Hepatocyte (in vitro differentiated cells): Measurements from ENCODE around the gene TUBAL3. TPM values are rescaled to one million over a fixed set of nuclear protein-coding genes. Genes with fewer than 3 reads are reported as not detected.
"Not testable (repeated sequence)": the region's sequence is repeated elsewhere in the genome, so short reads cannot be mapped to it uniquely, and the experiment has no call there.

Experiments used
- DNase-seq: peaks from one replicate; pipeline ENCODE4 v3.0.0-alpha.2; 2016; ENCODE audit warnings: low spot score
- H2AFZ ChIP-seq: fragments of 200-600 bp; sonication (generic); 2 replicates; pipeline ENCODE4 v1.6.0; 2016; ENCODE audit warnings: antibody characterized with exemption, mild to moderate bottlenecking
- H3K27ac ChIP-seq: fragments of 200-600 bp; sonication (generic); 2 replicates; pipeline ENCODE4 v1.5.1; 2016; ENCODE audit warnings: mild to moderate bottlenecking
- H3K27me3 ChIP-seq: fragments of 200-600 bp; sonication (generic); 2 replicates; pipeline ENCODE4 v1.6.1; 2016
- H3K36me3 ChIP-seq: fragments of 200-600 bp; sonication (generic); replicated peaks from 2 replicates; pipeline ENCODE4 v1.5.1; 2016; ENCODE audit warnings: low read depth; ENCODE audit not compliant: insufficient read depth
- H3K4me1 ChIP-seq: fragments of 200-600 bp; sonication (generic); 2 replicates; pipeline ENCODE4 v1.5.1; 2016; ENCODE audit warnings: mild to moderate bottlenecking, moderate library complexity; ENCODE audit not compliant: insufficient read depth
- H3K4me2 ChIP-seq: fragments of 200-600 bp; sonication (generic); 2 replicates; pipeline ENCODE4 v1.6.0; 2016
- H3K4me3 ChIP-seq: fragments of 200-600 bp; sonication (generic); 2 replicates; pipeline ENCODE4 v1.5.1; 2016; ENCODE audit warnings: mild to moderate bottlenecking
- H3K79me2 ChIP-seq: fragments of 200-600 bp; sonication (generic); 2 replicates; pipeline ENCODE4 v1.6.0; 2017; ENCODE audit warnings: mild to moderate bottlenecking
- H3K9me2 ChIP-seq: fragments of 200-600 bp; sonication (generic); replicated peaks from 2 replicates; pipeline ENCODE4 v1.6.0; 2017; ENCODE audit warnings: mild to moderate bottlenecking; ENCODE audit not compliant: insufficient read depth
- H3K9me3 ChIP-seq: fragments of 200-600 bp; sonication (generic); 2 replicates; pipeline ENCODE4 v1.5.1; 2016; ENCODE audit warnings: low read depth, mild to moderate bottlenecking
- H4K20me1 ChIP-seq: fragments of 200-600 bp; sonication (generic); 2 replicates; pipeline ENCODE4 v1.6.0; 2016; ENCODE audit warnings: mild to moderate bottlenecking; ENCODE audit not compliant: insufficient read depth, poor library complexity, severe bottlenecking
- EZH2 ChIP-seq: fragments of 200-600 bp; sonication (generic); IDR thresholded peaks from 2 replicates; pipeline ENCODE4 v1.6.1; 2016; ENCODE audit warnings: antibody characterized with exemption, mild to moderate bottlenecking, borderline replicate concordance
- EZH2phosphoT487 ChIP-seq: fragments of 200-600 bp; sonication (generic); IDR thresholded peaks from one replicate; pipeline ENCODE4 v1.6.1; 2018; ENCODE audit warnings: antibody characterized with exemption, mild to moderate bottlenecking, low read depth, moderate library complexity; ENCODE audit not compliant: unreplicated experiment, severe bottlenecking
- WGBS: methylation state at CpG from one replicate; pipeline ENCODE4 v1.1.6; 2016; ENCODE audit warnings: low lambda C conversion rate; ENCODE audit errors: missing lambda C conversion rate; 5-methylcytosine and 5-hydroxymethylcytosine counted together
- polyA plus RNA-seq: library from polyadenylated mRNA; unstranded; fragments of >200 nt; fragmentation: Nextera tagmentation; extraction: Ambion mirVana; gene quantifications from 2 replicates; pipeline ENCODE4 v1.2.1, GENCODE V29; 2016
- total RNA-seq: library from RNA; depleted of rRNA; stranded (reverse); fragments of >200 nt; gene quantifications from 2 replicates; pipeline ENCODE4 v1.2.3, GENCODE V29; 2014
- TF ChIP-seq, protein P1 (sequence below): fragments of 200-600 bp; sonication (generic); IDR thresholded peaks from 2 replicates; pipeline ENCODE4 v1.5.1; 2016; ENCODE audit warnings: antibody characterized with exemption, mild to moderate bottlenecking; ENCODE audit not compliant: poor library complexity

The TUBAL3 gene
- total and polyA plus RNA-seq, 2 experiments from 2014 or later = 0.58 to 1.7 TPM

GRCh38 chr10:5381187-5381586 is 23.4 kb downstream of the TUBAL3 start:
- H4K20me1 ChIP-seq = no peaks in the 10 kb centered on the region
- no peak overlapping the region for H2AFZ ChIP-seq
- H3K36me3 ChIP-seq = no peaks in the 10 kb centered on the region
- H3K27ac ChIP-seq = no peak overlapping the region
- no peak for DNase-seq
- H3K4me1 ChIP-seq = peaks cover 4% of the 10 kb centered on the region
- no peaks in the 10 kb centered on the region for H3K79me2 ChIP-seq
- H3K27me3 ChIP-seq = no peaks in the 10 kb centered on the region
- H3K9me2 ChIP-seq = no peaks in the 10 kb centered on the region
- TF ChIP-seq EZH2phosphoT487 = no peak
- TF ChIP-seq, protein P1, sequence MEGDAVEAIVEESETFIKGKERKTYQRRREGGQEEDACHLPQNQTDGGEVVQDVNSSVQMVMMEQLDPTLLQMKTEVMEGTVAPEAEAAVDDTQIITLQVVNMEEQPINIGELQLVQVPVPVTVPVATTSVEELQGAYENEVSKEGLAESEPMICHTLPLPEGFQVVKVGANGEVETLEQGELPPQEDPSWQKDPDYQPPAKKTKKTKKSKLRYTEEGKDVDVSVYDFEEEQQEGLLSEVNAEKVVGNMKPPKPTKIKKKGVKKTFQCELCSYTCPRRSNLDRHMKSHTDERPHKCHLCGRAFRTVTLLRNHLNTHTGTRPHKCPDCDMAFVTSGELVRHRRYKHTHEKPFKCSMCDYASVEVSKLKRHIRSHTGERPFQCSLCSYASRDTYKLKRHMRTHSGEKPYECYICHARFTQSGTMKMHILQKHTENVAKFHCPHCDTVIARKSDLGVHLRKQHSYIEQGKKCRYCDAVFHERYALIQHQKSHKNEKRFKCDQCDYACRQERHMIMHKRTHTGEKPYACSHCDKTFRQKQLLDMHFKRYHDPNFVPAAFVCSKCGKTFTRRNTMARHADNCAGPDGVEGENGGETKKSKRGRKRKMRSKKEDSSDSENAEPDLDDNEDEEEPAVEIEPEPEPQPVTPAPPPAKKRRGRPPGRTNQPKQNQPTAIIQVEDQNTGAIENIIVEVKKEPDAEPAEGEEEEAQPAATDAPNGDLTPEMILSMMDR = no peak
- no CpG with 5 or more reads among the region's 2 CpGs for WGBS
- H3K4me3 ChIP-seq = no peak overlapping the region
- no peak overlapping the region for H3K4me2 ChIP-seq
- H3K9me3 ChIP-seq = no peaks in the 10 kb centered on the region

- H3K4me1 ChIP-seq, H3K27me3 ChIP-seq, H3K27ac ChIP-seq, H3K4me3 ChIP-seq, H3K9me2 ChIP-seq, H4K20me1 ChIP-seq, H2AFZ ChIP-seq, H3K4me2 ChIP-seq, H3K9me3 ChIP-seq, H3K79me2 ChIP-seq, DNase-seq, H3K36me3 ChIP-seq: not testable (repeated sequence)
- WGBS = 95% methylated on average over 12 of the region's 12 CpGs
Observed at GRCh38 chr10:5380395-5380794, 24.2 kb downstream of the TUBAL3 start.

DNA sequence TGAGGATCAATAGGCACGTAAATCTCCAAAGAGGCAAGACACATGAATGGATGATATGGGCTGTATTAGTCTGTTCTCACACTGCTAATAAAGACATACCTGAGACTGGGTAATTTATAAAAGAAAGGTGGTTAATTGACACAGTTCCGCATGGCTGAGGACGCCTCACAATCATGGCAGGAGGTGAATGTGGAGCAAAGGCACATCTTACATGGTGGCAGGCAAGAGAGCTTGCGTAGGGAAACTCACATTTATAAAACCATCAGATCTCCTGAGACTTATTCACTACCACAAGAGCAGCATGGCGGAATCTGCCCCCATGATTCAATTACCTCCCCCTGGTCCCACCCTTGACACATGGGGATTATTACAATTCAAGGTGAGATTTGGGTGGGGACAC is 25.4 kb downstream of the TUBAL3 start:
- not testable (repeated sequence) for H3K4me3 ChIP-seq, H3K36me3 ChIP-seq, H3K27ac ChIP-seq, H2AFZ ChIP-seq, H3K79me2 ChIP-seq, H3K9me2 ChIP-seq, H3K4me1 ChIP-seq, H4K20me1 ChIP-seq, H3K9me3 ChIP-seq, H3K27me3 ChIP-seq, DNase-seq, H3K4me2 ChIP-seq
- WGBS = 91% methylated on average over 5 of the region's 5 CpGs

GRCh38 chr10:5376450-5376849 is 28.2 kb downstream of the TUBAL3 start:
- 69% methylated on average over 4 of the region's 4 CpGs for WGBS
- no peak overlapping the region for H3K27ac ChIP-seq
- H2AFZ ChIP-seq = no peak overlapping the region
- no peak overlapping the region for H3K4me2 ChIP-seq
- H3K9me3 ChIP-seq = no peaks in the 10 kb centered on the region
- H3K79me2 ChIP-seq = no peaks in the 10 kb centered on the region
- H3K36me3 ChIP-seq = no peaks in the 10 kb centered on the region
- TF ChIP-seq EZH2phosphoT487 (no peak), EZH2 (no peak)
- no peak for DNase-seq
- no peak overlapping the region for H3K4me3 ChIP-seq
- no peaks in the 10 kb centered on the region for H3K27me3 ChIP-seq
- H3K9me2 ChIP-seq = no peaks in the 10 kb centered on the region
- H3K4me1 ChIP-seq = no peaks in the 10 kb centered on the region
- H4K20me1 ChIP-seq = no peaks in the 10 kb centered on the region

- no peak for DNase-seq
- H3K9me3 ChIP-seq = no peaks in the 10 kb centered on the region
- H4K20me1 ChIP-seq = no peaks in the 10 kb centered on the region
- no peaks in the 10 kb centered on the region for H3K9me2 ChIP-seq
- H3K27me3 ChIP-seq = no peaks in the 10 kb centered on the region
- 81% methylated on average over 12 of the region's 22 CpGs for WGBS
- H3K27ac ChIP-seq = no peak overlapping the region
- H3K4me2 ChIP-seq = no peak overlapping the region
- no peak for TF ChIP-seq EZH2phosphoT487
- TF ChIP-seq, protein P1 = no peak
- no peak for TF ChIP-seq EZH2
- H3K4me3 ChIP-seq = no peak overlapping the region
- no peaks in the 10 kb centered on the region for H3K4me1 ChIP-seq
- no peaks in the 10 kb centered on the region for H3K36me3 ChIP-seq
- H3K79me2 ChIP-seq = no peaks in the 10 kb centered on the region
- H2AFZ ChIP-seq = no peak overlapping the region
Observed at GRCh38 chr10:5373891-5374611, 30.6 kb downstream of the TUBAL3 start.
